Measurements from ENCODE around the gene PTPRT.

- TF ChIP-seq CTCF (IDR thresholded peaks at IDR 0.05) (no peak), ZFX (IDR thresholded peaks at IDR 0.05; ENCODE audit: borderline replicate concordance) (no peak)
Measured at GRCh38 chr20:42714298-42715141, 475.2 kb downstream of the PTPRT start.

Measured in 22Rv1 (cell line).